Transverse colon (tissue), 3 donors: Measurements from ENCODE around the gene DLX1.

Experiments
- POLR2A ChIP-seq: fragments of 450-650 bp; IDR thresholded peaks from one replicate; pipeline ENCODE4 v1.6.1; 2016; ENCODE audit warnings: antibody characterized with exemption, mild to moderate bottlenecking, moderate library complexity
- TF ChIP-seq, protein P1 (sequence below), 5 experiments: fragments of 200-600 bp in 3 of 5; fragments of 450-650 bp in 2 of 5; sonication (generic) in 3 of 5; IDR thresholded peaks; 1 replicate in 2 of 5; 2 replicates in 3 of 5; pipeline ENCODE4 v1.5.1; 2016 to 2017; ENCODE audit warnings: antibody characterized with exemption in 5 of 5, inconsistent platforms in 3 of 5, mild to moderate bottlenecking in 2 of 5, moderate library complexity in 1 of 5

- TF ChIP-seq, protein P1, sequence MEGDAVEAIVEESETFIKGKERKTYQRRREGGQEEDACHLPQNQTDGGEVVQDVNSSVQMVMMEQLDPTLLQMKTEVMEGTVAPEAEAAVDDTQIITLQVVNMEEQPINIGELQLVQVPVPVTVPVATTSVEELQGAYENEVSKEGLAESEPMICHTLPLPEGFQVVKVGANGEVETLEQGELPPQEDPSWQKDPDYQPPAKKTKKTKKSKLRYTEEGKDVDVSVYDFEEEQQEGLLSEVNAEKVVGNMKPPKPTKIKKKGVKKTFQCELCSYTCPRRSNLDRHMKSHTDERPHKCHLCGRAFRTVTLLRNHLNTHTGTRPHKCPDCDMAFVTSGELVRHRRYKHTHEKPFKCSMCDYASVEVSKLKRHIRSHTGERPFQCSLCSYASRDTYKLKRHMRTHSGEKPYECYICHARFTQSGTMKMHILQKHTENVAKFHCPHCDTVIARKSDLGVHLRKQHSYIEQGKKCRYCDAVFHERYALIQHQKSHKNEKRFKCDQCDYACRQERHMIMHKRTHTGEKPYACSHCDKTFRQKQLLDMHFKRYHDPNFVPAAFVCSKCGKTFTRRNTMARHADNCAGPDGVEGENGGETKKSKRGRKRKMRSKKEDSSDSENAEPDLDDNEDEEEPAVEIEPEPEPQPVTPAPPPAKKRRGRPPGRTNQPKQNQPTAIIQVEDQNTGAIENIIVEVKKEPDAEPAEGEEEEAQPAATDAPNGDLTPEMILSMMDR (IDR thresholded peaks at IDR 0.05), result no peak
- no peak for TF ChIP-seq POLR2A
Observed at GRCh38 chr2:172081221-172082022, 3.9 kb upstream of the DLX1 start.
